Midbrain (tissue), 1 donor: ENCODE data around the gene ASCC1.
"Not testable (repeated sequence)": the region's sequence is repeated elsewhere in the genome, so short reads cannot be mapped to it uniquely, and the experiment has no call there.

ENCODE experiments used
- DNase-seq: peaks from one replicate; lab custom pipeline; 2025; lab: John Stamatoyannopoulos, UW

ASCC1 gene

DNA sequence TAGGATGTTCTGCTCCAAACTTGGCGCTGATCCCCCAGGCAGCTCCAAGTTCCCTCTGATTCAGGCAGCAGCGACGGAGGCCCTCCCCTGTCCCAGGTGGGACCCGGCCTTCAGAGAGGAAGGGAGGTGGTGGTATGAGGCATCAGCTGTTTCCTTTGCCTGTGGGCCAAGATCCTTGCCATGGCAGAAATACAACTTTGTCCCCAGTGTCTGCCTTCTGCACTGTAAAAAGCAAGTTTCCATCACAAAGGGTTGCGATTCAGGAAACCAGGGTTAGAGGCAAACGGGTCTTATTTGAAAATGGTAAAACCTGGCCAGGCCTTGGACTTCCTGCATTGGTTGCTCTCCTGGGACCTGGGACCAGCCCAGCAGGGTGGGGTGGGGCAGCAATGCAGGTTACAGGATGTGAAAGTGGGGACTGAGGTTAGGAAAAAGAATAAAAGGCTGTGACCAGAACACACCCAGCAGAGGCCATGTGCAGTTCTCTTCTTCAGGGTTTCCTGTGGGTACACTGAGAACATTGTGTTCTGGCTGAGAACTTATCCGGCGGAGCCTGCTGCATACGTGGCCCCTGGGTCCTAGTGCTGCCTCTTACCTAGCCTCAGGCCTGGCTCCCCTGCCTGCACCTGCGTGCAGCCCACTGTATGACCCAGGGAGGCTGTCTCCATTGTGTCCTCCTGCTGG, 32.5 kb upstream of the ASCC1 start:
- DNase-seq, result peak; percentile 85

- DNase-seq, result no peak
Observed at GRCh38 chr10:72245949-72246525, 30.0 kb upstream of the ASCC1 start.

- no peak for DNase-seq
Observed at GRCh38 chr10:72244573-72245038, 28.5 kb upstream of the ASCC1 start.

DNA sequence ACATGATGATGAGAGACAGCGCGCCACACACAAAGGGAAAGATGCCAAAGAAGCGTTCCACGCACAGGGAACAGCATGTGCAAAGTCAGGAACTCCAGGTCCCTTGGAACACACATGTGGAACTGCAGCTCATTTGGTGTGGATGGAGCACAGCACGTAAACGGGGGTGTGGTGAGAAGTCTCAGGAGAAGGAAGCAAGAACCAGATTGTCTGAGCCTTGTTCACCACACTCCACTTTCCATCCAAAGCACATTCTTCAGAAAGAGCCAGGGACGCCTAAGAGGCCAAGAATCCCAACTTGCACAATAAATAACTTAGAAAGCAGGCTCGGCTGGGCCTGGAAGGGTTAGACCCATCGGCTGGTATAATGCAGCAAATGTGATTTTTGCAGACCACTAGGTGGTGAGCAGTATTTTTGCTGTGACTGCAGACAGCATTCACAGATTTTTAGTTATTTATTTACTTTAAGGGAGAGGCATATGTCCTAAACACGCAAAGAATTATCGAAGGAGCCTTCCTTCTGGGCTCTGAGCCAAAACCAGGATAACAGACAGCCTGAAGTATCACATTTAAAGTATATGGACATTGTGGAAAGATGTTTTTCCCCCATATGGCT, 27.9 kb upstream of the ASCC1 start:
- DNase-seq, result peak; percentile 70

DNA sequence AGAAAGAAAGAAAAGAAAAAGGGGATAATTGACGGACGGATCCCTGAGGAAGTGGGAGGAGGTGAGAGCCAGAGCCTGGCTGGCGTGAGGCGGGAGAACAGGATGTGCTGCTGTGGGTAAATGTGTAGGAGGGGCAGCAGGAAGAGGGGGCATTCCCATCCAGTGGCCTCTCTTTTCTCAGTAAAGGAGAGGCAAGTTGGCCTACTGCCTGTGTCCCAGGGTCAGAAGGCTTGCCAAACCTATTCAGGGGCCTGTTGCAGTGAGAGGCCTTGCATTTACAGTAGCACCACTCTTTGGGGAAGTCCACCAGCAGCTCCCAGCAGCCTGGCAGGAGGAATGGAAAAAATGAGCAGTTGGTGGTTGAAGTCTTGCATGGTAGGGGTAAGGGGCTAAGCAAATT, 26.6 kb upstream of the ASCC1 start:
- peak; percentile 48 for DNase-seq

DNA sequence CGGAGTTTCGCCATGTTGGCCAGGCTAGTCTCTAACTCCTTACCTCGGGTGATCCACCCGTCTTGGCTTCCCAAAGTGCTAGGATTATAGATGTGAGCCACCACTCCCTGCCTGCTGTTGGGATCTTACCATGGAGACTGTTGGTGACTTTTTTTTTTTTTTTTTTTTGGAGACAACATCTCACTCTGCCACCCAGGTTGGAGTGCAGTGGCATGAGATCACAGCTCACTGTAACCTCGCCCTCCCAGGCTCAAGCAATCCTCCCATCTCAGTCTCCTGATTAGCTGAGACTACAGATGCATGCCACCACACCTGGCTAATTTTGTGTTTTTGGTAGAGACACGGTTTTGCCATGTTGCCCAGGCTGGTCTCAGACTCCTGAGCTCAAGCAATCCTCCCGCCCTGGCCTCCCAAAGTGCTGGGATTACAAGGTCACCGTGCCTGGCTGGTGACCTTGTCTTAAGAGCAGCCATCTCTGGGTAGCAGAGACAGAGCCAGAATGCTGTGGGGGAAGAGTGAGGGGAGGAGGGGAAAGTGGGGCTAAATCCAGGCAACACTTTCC, 25.7 kb upstream of the ASCC1 start:
- no peak for DNase-seq

GRCh38 chr10:72240371-72240770, 24.3 kb upstream of the ASCC1 start:
- no peak for DNase-seq

DNA sequence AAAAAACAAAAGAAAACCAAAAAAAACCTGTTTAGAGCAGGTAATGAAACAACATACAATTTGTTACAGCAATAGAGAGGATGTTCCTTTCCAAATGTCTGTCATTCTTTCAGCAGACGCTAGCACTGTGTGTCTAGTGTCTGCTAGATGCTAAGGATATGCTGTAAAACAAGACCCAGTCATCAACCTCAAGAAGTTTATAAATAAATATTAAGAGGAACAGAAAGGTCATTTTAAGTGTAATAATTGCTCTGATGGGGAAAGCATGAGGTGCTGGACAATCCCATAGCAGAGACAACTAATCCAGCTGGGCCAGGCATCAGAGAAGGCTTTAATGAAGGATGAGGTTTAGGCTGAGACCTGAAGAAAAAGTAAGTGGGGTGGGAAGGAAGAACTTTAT, 23.3 kb upstream of the ASCC1 start:
- no peak for DNase-seq

DNA sequence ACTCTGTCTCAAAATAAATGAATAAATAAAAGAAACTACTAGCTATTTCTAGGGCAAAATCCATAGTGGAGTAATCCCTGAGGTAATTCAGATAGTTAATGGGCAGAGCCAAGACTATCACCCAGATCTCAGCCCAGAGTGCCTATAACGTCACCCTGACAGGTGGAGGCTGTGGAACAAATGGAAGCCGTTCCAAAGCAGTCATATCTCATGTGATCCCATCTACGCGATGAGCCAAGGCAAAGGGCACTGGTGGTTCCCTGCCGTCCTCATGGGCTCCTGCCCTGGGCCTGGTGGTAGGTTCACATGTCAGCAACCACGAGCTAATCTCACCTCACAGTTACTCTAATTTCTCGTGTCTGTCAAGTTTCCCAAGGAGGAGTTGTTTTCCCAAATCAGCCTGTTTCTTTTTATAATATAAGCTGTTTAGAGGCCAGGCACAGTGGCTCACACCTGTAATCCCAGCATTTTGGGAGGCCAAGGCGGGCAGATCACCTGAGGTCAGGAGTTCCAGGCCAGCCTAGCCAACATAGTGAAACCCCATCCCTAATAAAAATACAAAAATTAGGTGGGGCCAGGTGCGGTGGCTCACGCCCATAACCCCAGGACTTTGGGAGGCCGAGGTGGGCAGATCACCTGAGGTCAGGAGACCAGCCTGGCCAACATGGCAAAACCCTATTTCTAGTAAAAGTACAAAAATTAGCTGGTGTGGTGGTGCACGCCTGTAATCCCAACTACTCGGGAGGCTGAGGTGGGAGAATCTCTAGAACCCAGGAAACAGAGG, 22.5 kb upstream of the ASCC1 start:
- no peak for DNase-seq

- no peak for DNase-seq
Observed at GRCh38 chr10:72235544-72236279, 19.6 kb upstream of the ASCC1 start.

DNA sequence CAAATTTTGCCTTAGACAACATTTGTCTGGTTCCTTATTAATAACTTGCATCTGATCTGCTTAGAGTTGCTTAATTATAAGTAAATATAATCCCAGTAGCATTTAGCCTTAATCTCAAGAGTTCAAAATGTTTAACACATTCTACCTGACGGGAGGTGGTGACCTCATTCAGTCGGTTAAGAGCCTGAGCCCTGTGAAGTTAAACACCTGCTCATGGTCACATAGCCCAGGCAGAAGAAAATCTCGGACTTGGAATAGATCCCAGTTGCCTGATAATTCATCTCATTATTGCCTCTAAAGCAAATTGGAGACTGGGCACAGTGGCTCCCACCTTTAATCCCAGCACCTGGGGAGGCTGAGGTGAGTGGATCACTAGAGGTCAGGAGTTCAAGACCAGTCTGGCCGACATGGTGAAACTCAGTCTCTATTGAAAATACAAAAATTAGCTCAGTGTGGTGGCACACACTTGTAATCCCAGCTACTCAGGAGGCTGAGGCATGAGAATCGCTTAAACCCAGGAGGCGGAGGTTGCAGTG, 18.6 kb upstream of the ASCC1 start:
- DNase-seq, result no peak

DNA sequence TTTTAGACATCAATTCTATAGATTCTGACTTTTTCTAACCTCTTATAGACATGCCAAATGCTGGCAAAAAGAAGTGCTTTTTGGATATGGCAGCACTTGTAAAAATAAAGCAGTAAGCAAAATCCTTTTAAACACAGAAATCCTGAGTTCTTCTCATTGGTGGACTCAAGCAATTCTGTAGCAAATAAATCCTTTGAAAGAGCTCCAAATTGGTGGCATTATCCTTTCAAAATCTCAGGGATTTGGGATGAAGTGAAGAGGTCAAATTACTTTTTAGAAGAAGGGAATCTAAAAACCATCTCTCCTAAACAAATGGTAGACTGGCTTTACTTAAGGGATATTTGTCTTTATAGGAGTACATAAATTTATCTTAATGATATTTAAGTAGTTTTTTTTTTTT, 17.5 kb upstream of the ASCC1 start:
- DNase-seq, result no peak

GRCh38 chr10:72229261-72230251, 13.5 kb upstream of the ASCC1 start:
- DNase-seq, result no peak

DNA sequence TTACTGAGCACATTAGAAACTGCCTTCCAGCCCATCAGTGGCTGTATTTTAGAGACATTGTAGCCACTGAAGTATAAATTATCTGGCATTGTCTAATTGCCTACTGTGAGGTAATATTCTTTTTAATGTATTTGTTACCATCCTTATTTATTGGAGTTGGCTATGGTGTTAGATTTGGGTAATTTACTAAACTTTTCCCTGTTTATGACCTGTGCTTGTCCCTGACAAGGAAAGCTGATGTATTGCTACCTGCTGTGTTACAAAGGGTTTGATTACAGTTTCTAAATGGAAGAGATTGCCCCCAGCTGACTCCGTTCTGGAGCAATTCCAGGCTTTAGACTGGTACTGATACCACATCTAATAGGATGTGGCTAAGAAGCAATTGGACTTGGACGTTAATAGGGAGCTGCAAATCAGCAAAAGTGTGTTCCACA, 12.3 kb upstream of the ASCC1 start:
- DNase-seq, result no peak

DNA sequence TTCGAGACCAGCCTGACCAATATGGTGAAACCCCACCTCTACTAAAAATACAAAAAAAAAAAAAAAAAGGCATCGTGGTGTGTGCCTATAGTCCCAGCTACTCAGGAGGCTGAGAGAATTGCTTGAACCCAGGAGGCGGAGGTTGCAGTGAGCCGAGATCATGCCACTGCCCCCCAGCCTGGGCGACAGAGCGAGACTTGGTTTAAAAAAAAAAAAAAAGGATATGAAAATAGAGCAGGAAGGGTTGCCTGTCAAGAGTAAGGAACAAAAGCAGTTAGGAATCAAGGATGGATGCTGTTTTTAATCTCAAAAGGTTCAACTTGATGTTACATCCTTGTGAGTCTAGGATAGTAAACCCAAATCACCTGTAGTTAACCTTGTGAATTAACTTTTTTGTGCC, 11.8 kb upstream of the ASCC1 start:
- DNase-seq, result no peak

DNA sequence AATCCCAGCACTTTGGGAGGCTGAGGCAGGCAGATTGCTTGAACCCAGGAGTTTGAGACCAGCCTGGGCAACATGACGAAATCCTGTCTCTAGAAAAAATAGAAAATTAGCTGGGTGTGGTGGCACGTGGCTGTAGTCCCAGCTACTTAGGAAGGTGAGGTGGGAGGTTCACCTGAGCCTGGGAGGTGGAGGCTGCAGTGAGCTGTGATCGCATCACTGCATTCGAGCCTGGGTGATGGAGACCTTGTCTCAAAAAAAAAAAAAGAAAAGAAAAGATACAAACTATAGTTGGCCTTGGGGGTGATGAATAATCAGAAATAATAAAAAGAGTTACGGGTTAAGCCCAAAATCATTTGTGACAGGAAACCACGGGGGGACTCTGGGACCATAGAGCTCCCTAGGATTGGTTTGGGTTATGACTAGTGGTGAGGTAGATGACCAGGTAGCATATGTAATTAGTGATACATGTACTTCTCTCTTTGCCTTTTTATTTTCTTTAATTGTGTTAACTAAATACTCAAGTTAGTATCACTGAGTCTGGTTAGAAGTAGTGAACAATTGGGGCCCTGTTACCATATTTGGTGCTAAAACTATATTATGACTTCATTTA, 10.4 kb upstream of the ASCC1 start:
- no peak for DNase-seq

- not testable (repeated sequence) for DNase-seq
Observed at GRCh38 chr10:72224191-72224590, 8.1 kb upstream of the ASCC1 start.

DNA sequence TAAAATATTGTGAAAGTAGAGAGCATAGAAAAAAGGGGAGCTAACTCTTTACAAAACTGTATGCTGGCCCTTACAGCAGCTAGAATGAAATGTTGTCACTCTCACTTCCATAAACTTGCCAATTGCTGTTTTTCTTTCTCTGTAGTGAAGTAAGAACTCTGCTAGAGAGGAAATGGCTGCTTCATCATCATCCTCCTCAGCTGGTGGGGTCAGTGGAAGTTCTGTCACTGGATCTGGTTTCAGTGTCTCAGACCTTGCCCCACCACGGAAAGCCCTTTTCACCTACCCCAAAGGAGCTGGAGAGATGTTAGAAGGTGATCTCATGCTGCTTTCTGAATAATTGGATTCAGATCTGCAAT, 7.6 kb upstream of the ASCC1 start:
- DNase-seq, result no peak

GRCh38 chr10:72221278-72221677, 5.2 kb upstream of the ASCC1 start:
- no peak for DNase-seq

- DNase-seq, result no peak
Observed at GRCh38 chr10:72220637-72221036, 4.6 kb upstream of the ASCC1 start.
